ENCODE results near the gene HIPK4. TPM values are rescaled to one million over a fixed set of nuclear protein-coding genes. Genes with fewer than 3 reads are reported as not detected.

HIPK4 gene
- total RNA-seq, 1 experiment from 2014 or later: 0.74 TPM

- TF ChIP-seq, protein P1, sequence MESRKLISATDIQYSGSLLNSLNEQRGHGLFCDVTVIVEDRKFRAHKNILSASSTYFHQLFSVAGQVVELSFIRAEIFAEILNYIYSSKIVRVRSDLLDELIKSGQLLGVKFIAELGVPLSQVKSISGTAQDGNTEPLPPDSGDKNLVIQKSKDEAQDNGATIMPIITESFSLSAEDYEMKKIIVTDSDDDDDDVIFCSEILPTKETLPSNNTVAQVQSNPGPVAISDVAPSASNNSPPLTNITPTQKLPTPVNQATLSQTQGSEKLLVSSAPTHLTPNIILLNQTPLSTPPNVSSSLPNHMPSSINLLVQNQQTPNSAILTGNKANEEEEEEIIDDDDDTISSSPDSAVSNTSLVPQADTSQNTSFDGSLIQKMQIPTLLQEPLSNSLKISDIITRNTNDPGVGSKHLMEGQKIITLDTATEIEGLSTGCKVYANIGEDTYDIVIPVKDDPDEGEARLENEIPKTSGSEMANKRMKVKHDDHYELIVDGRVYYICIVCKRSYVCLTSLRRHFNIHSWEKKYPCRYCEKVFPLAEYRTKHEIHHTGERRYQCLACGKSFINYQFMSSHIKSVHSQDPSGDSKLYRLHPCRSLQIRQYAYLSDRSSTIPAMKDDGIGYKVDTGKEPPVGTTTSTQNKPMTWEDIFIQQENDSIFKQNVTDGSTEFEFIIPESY (IDR thresholded peaks at IDR 0.05; ENCODE audit: extremely low read depth, insufficient replicate concordance, low read length): peak; percentile 17
Observed at GRCh38 chr19:40392894-40393517, 3.0 kb upstream of the HIPK4 start (continued).

DNA sequence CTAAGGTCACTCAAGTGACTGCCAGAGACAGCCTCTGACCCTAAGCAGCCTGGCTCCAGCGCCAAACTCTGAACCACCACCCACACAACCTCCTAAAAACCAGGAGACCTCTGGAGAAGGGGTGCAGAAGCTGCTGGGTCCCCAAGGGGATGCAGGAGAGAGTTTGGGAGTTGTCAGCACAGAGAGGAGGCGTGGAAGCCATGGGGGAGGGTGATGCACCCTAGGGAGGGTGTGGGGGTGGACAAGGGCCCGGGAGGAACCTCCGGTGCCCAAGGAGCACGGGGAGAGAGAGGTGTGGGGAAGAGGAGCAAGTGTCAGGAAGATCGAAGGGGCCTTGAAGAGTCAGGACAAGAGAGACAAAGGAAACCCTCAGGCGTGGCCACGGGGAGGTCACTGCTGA lies 2.1 kb upstream of the HIPK4 start:
- Histone ChIP-seq H3K79me2 (ENCODE audit: insufficient read depth, low read length) (no peaks in the 10 kb centered on the region), H3K36me3 (ENCODE audit: control insufficient read depth in 1 of 2, insufficient read depth in 2 of 2, low read length in 2 of 2) (no peaks in the 10 kb centered on the region), H4K20me1 (ENCODE audit: insufficient read depth) (no peaks in the 10 kb centered on the region), H3K4me3 (replicated peaks in 1 of 2; ENCODE audit: low read depth in 1 of 2, low read length in 2 of 2) (no peak overlapping the region), H3K9me2 (ENCODE audit: insufficient read depth) (no peaks in the 10 kb centered on the region), H3K4me2 (ENCODE audit: low read length) (peak overlapping the region; percentile 64), H2AFZ (ENCODE audit: low read depth, low read length, poor library complexity, severe bottlenecking) (no peak overlapping the region), H3K27ac (ENCODE audit: low read depth, low read length) (peak overlapping the region; percentile 36; the same call in 1 of the 2 replicates), H3K9ac (ENCODE audit: low read length) (no peak overlapping the region), H3K27me3 (ENCODE audit: insufficient read depth, low read length) (no peaks in the 10 kb centered on the region), H3K9me3 (ENCODE audit: control insufficient read depth in 1 of 2, insufficient read depth in 1 of 2, low read depth in 1 of 2, low read length in 2 of 2) (no peaks in the 10 kb centered on the region), H3K4me1 (ENCODE audit: control insufficient read depth in 1 of 2, insufficient read depth in 2 of 2, low read length in 2 of 2) (peaks cover 15 to 19% of the 10 kb centered on the region in 2 experiments)
- intact Hi-C loops (cut with micrococcal nuclease): no loop called here
- POLR2A ChIA-PET: no interaction called here
- DNase-seq (ENCODE audit: low read depth, low spot score) (no peak), ATAC-seq (no peak)
- BruUV-seq (replicated peaks): no TSS peak
- CTCF ChIA-PET: no interaction called here
- TF ChIP-seq ELF1 (IDR thresholded peaks at IDR 0.05; ENCODE audit: borderline replicate concordance, low read depth) (no peak), RAD21 (IDR thresholded peaks at IDR 0.05; ENCODE audit: low read depth) (no peak), FOSL1 (IDR thresholded peaks at IDR 0.05; ENCODE audit: low read depth) (no peak)
- TF ChIP-seq, protein P2, sequence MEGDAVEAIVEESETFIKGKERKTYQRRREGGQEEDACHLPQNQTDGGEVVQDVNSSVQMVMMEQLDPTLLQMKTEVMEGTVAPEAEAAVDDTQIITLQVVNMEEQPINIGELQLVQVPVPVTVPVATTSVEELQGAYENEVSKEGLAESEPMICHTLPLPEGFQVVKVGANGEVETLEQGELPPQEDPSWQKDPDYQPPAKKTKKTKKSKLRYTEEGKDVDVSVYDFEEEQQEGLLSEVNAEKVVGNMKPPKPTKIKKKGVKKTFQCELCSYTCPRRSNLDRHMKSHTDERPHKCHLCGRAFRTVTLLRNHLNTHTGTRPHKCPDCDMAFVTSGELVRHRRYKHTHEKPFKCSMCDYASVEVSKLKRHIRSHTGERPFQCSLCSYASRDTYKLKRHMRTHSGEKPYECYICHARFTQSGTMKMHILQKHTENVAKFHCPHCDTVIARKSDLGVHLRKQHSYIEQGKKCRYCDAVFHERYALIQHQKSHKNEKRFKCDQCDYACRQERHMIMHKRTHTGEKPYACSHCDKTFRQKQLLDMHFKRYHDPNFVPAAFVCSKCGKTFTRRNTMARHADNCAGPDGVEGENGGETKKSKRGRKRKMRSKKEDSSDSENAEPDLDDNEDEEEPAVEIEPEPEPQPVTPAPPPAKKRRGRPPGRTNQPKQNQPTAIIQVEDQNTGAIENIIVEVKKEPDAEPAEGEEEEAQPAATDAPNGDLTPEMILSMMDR (IDR thresholded peaks at IDR 0.05 in 2 of 3, conservative IDR thresholded peaks at IDR 0.05 in 1 of 3; ENCODE audit: borderline replicate concordance in 1 of 3, insufficient read depth in 1 of 3, low read depth in 2 of 3, low read length in 2 of 3): no peak
- RAD21 ChIA-PET (ENCODE audit: low non-redundant PET in 1 of 2, low total read pairs in 2 of 2, uncharacterized antibody in 2 of 2, unreplicated experiment in 2 of 2): no interaction called here

Data from HCT116 (cell line).